NCI-H187 treated with DMSO at 0.1 percent for 48 hours (cell line): Measurements from ENCODE around the gene SEMA7A.
"Not testable (repeated sequence)": the region's sequence is repeated elsewhere in the genome, so short reads cannot be mapped to it uniquely, and the experiment has no call there.

ENCODE experiments used
- DNase-seq: peaks from one replicate; lab custom pipeline; 2025; lab: John Stamatoyannopoulos, UW

Gene SEMA7A, protein sequence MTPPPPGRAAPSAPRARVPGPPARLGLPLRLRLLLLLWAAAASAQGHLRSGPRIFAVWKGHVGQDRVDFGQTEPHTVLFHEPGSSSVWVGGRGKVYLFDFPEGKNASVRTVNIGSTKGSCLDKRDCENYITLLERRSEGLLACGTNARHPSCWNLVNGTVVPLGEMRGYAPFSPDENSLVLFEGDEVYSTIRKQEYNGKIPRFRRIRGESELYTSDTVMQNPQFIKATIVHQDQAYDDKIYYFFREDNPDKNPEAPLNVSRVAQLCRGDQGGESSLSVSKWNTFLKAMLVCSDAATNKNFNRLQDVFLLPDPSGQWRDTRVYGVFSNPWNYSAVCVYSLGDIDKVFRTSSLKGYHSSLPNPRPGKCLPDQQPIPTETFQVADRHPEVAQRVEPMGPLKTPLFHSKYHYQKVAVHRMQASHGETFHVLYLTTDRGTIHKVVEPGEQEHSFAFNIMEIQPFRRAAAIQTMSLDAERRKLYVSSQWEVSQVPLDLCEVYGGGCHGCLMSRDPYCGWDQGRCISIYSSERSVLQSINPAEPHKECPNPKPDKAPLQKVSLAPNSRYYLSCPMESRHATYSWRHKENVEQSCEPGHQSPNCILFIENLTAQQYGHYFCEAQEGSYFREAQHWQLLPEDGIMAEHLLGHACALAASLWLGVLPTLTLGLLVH

DNA sequence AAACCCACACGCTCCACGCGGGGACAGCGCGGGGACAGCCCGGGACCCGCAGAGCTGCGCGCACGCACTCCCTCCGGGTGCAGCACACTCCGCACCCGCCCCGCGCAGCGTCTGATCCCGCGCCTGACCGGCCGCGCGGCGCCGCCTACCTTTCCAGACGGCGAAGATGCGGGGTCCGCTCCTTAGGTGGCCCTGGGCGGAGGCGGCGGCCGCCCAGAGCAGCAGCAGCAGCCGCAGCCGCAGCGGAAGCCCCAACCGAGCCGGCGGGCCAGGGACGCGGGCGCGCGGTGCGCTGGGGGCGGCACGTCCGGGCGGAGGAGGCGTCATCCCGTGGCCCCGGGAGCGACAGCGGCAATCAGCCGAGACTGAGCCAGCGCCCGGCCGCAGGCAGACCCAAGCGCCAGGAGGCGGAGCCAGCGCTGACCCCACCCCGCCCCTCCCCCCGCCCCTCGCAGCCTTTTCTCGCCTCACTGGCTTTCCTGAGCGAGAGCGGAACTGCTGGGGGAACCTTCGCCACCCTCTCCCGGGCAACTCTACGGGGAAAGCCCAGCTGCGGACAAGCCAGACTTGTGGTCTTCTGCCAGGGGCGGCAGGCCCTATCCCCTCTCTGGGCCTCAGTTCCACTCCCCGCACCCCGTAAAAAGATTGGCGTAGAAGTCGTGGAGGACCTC is at the start of gene SEMA7A:
TSS of gene SEMA7A (minus strand) at position 367 of the 671 bp plus-strand sequence. CDS start at position 327, 40 bp downstream.
- no peak for DNase-seq

GRCh38 chr15:74482661-74483060 is 48.9 kb upstream of the SEMA7A start:
- DNase-seq: no peak

GRCh38 chr15:74480364-74480763 is 46.6 kb upstream of the SEMA7A start:
- DNase-seq: not testable (repeated sequence)

DNA sequence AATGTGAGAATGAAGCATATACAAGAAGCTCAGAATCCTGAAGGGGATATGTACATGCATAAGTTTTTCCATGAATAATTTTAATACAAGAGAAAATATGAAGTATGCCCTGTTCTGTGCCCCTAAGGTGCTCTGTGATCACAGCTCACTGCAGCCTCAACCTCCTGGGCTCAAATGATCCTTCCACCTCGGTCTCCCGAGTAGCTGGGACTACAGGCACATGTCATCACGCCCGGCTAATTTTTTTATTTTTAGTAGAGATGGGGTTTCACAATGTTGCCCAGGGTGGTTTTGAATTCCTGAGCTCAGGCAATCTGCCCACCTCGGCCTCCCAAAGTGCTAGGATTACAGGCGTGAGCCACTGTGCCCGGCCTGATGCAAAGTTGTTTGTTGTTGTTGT is 37.9 kb upstream of the SEMA7A start:
- not testable (repeated sequence) for DNase-seq

DNA sequence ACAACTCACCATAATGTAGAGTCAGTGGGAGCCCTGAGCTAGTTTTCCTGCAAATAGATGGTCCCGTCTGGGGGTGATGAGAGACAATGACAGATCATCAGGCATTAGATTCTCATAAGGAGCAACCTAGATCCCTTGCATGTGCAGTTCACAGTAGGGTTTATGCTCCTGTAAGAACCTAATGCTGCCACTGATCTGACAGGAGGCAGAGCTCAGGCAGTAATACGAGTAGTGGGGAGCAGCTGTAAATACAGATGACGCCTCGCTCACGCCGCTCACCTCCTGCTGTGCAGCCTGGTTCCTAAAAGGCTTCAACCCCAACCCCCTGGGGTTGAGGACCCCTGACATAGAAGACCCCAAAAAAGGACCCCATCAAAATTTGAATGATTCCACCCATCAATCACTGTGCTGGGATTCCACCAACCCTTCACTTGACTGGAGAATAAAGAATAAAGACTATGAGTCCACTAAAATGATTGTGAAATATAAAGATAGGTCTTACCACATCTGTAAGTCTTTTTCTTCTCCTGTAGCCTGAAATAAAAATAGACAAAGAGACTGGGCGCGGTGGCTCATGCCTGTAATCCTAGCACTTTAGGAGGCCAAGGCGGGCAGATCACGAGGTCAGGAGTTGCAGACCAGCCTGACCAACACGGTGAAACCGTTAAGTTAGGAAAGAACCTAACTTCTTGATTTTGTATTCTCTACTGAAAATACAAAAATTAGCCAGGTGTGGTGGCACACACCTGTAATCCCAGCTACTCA is 37.1 kb upstream of the SEMA7A start:
- DNase-seq: no peak

- DNase-seq: no peak
These were observed 34.7 kb upstream of the SEMA7A start for GRCh38 chr15:74468341-74469032.

DNA sequence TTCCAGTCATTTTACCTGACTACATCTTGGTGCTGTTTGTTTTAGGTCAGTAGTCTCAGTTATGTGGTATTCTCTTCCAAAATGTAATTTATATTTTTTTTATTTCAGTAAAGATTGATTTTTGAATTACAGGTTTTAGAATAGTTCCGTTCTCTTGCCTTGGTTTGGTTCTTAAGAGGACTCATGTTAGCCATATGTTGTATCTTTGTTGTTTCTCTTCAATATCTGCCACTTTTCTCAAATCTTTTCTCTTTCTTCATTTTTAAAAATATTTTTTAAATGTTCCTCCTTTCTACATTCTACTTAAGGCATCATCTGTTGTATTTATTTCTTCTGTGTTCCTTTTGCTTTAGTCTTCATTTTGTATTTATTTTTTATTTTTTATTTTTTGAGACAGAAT is 32.8 kb upstream of the SEMA7A start:
- DNase-seq: no peak

- DNase-seq: no peak
These were observed 31.1 kb upstream of the SEMA7A start for GRCh38 chr15:74464897-74465296.

DNA sequence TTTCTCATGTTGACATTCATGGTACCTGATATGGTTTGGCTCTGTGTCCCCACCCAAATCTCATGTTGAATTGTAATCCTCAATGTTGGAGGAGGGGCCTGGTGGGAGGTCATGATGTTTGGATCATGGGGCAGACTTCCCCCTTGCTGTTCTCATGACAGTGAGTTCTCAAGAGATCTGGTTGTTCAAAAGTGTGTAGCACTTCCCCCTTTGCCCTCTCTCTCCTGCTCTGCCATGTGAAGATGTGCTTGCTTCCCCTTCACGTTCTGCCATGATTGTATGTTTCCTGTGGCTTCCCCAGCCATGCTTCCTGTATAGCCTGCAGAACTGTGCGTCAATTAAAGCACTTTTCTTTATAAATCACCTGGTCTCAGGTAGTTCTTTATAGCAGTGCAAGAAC is 30.5 kb upstream of the SEMA7A start:
- DNase-seq: no peak

GRCh38 chr15:74463634-74464033 is 29.9 kb upstream of the SEMA7A start:
- DNase-seq: no peak

DNA sequence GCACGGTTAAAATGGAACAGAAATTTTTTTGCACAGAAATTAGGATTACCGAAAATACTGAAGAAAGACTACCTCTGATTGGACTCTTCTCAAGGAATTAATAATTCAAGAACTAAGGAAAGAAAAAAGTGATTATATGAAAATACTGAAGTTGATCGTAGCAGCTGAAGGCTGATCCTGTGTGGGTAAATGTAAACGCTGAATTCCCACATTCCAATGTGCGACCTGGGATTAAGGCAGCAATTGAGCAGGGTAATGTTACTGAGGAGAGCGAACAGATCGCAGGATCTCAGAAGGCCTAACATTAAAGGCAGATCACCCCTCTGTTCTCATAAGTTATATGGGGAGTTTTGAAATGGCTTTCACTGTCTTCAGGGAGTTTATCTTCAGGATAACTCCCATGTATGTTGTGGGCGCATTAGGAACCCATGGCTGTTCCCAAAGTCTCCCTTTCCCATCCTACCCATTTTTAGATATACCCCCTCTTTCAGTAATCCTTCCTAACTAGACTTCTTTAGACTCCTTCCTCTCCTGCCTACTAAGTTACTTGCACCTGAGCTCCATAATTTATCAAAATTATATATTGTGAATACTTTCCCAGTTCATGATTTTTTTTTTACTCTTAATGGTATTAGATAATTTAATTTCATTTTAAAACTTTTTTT is 28.2 kb upstream of the SEMA7A start:
- DNase-seq: no peak

GRCh38 chr15:74460871-74461846 is 27.4 kb upstream of the SEMA7A start, which contains the start of gene UBL7:
TSS of gene UBL7 (minus strand) at chr15:74461160. CDS start at chr15:74458867, 2,293 bp downstream.
- peak; percentile 93 for DNase-seq

DNA sequence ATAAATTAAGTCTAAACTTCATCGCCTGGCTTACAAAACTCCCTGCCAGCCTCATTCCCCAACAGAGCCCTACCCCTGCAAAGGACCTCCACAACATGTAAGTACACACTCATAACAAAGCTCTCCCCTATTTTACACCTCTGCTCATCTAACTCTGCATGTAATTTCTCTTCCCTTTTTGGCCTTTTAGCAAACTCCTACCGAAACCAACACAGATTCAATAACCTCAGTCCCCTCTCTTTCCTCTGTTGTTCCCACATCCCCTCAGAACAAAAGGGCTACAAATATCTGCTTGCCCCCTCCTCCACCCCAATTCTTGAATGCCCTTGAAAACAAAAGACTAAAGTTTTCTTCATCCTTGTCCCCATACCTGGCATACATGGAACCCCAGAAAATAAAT is 26.5 kb upstream of the SEMA7A start:
- DNase-seq: no peak

- DNase-seq: not testable (repeated sequence)
These were observed 26.0 kb upstream of the SEMA7A start for GRCh38 chr15:74459798-74460197.

DNA sequence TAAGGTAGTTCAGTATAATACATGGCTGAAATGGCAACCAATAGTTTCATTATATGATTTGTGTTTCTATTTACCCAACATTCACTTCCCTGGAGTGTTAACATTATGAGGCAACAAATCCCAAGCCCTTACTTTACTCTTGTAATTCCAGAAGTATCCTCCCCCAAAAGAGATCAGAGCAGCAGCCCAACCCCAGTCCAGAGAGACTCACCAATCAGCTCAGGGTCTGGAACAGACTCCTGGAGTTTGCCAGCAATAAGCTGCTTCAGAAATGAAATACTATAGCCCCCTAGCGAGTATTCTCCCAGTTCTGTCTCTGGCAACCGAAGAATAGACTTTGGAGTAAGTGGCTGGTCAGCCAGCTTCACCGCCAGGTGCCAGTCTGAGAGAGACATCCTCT is 24.7 kb upstream of the SEMA7A start:
- no peak for DNase-seq

- DNase-seq: not testable (repeated sequence)
These were observed 23.3 kb upstream of the SEMA7A start for GRCh38 chr15:74457036-74457435.

DNA sequence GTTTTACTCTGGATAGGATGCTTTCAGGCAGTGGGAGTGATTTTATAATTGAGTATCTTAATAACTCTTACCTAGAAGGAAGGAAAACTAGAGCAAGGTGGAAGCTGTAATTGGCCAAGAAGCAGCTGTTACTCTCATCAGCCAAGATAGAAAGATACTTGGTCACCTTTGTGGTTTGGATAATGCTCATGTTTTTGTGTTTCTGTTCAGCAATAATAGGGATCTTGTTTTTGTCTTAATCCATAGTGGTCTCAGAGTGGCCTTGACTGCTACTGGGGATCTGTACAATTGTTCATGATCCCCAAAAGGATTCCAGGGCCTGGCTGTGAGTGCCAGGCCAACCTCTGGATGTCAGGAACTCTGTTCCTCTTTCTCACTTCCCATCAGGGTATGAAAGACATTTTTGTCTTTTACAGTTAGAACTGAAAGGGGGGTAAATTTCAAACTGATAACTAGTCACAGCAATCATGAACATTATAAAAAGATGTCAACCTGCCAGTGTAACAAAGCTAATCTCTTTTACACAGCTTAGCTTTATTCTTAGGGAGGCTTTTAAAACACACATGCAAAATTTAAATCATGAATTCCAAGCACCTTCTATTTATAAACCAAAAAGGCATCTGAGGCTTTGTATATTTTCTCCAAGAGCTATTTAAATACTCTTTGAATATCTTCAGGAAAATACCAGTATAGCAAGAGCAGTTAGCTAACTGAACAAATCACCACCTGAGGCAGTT is 21.2 kb upstream of the SEMA7A start:
- no peak for DNase-seq

GRCh38 chr15:74453925-74454763 is 20.4 kb upstream of the SEMA7A start:
- no peak for DNase-seq
